SK-N-SH (cell line): ENCODE measurements around the gene RMND1. TPM values are rescaled to one million over a fixed set of nuclear protein-coding genes. Genes with fewer than 3 reads are reported as not detected.
A peak's percentile ranks its signal among the peaks of the same experiment; 100 is the strongest.

Experiments used
- CTCF ChIA-PET: fragments of 300-600, 350-600 bp; formaldehyde crosslinking; extraction: SDS; loops from one replicate; lab custom pipeline; 2021; lab: Yijun Ruan, JAX
- POLR2A ChIA-PET: fragments of 350-600 bp; sonication (Branson Sonifier 250); formaldehyde crosslinking; extraction: SDS; loops from one replicate; lab custom pipeline; 2020; ENCODE audit warnings: antibody characterized with exemption, inconsistent platforms; lab: Yijun Ruan, JAX
- DNase-seq: peaks from one replicate; pipeline ENCODE4 v3.0.0; 2012
- H2AFZ ChIP-seq: fragments of 200-600 bp; sonication (generic); 2 replicates; pipeline ENCODE4 v1.8.1; 2016; ENCODE audit warnings: antibody characterized with exemption, mild to moderate bottlenecking, low read depth
- H3F3A ChIP-seq: fragments of 200-600 bp; sonication (generic); replicated peaks from 2 replicates; pipeline ENCODE3; 2016; ENCODE audit warnings: antibody characterized with exemption, mild to moderate bottlenecking; ENCODE audit not compliant: insufficient read depth
- H3K27ac ChIP-seq, 2 experiments: fragments of 200-500 bp in 1 of 2; fragments of 200-600 bp in 1 of 2; sonication (Bioruptor generic) in 1 of 2; sonication (generic), shearing (Covaris generic) in 1 of 2; 2 replicates each; pipeline versions ENCODE4 v1.5.1 to v1.6.1; 2014 to 2016; ENCODE audit warnings: low read depth in 2 of 2, inconsistent platforms in 1 of 2, low read length in 1 of 2, mild to moderate bottlenecking in 1 of 2, mixed read lengths in 1 of 2
- H3K27me3 ChIP-seq: fragments of 200-600 bp; sonication (generic), shearing (Covaris generic); 2 replicates; pipeline ENCODE4 v1.6.1; 2016; ENCODE audit warnings: mixed run types; ENCODE audit not compliant: insufficient read depth
- H3K36me3 ChIP-seq, 2 experiments: fragments of 200-500 bp in 1 of 2; fragments of 200-600 bp in 1 of 2; sonication (Bioruptor generic) in 1 of 2; sonication (generic) in 1 of 2; replicated peaks in 1 of 2; 2 replicates each; pipeline versions ENCODE3 to v1.5.1; 2014 to 2016; ENCODE audit warnings: low read length in 1 of 2, mild to moderate bottlenecking in 1 of 2; ENCODE audit not compliant: insufficient read depth in 2 of 2, control insufficient read depth in 1 of 2
- H3K4me1 ChIP-seq, 2 experiments: fragments of 200-500 bp in 1 of 2; fragments of 200-600 bp in 1 of 2; sonication (Bioruptor generic) in 1 of 2; sonication (generic), shearing (Covaris generic) in 1 of 2; 2 replicates each; pipeline versions ENCODE4 v1.5.1 to v1.6.1; 2014 to 2016; ENCODE audit warnings: low read depth in 1 of 2, low read length in 1 of 2, mixed run types in 1 of 2; ENCODE audit not compliant: insufficient read depth in 2 of 2, control insufficient read depth in 1 of 2
- H3K4me2 ChIP-seq: fragments of 200-600 bp; sonication (generic), shearing (Covaris generic); 2 replicates; pipeline ENCODE4 v1.6.1; 2017; ENCODE audit warnings: mixed run types
- H3K4me3 ChIP-seq, 2 experiments: fragments of 200-500 bp in 1 of 2; fragments of 200-600 bp in 1 of 2; sonication (Bioruptor generic) in 1 of 2; sonication (generic), shearing (Covaris generic) in 1 of 2; 2 replicates each; pipeline versions ENCODE4 v1.5.1 to v1.8.1; 2014 to 2016; ENCODE audit warnings: low read depth in 2 of 2, inconsistent platforms in 1 of 2, low read length in 1 of 2, mild to moderate bottlenecking in 1 of 2, mixed read lengths in 1 of 2, moderate library complexity in 1 of 2
- H3K79me2 ChIP-seq: fragments of 200-600 bp; sonication (generic); 2 replicates; pipeline ENCODE4 v1.8.1; 2017; ENCODE audit warnings: mild to moderate bottlenecking; ENCODE audit not compliant: insufficient read depth
- H3K9ac ChIP-seq: fragments of 200-600 bp; sonication (generic); 2 replicates; pipeline ENCODE4 v1.6.1; 2017; ENCODE audit warnings: mixed run types
- H3K9me2 ChIP-seq: fragments of 200-600 bp; sonication (generic); 2 replicates; pipeline ENCODE4 v1.6.1; 2017; ENCODE audit warnings: mixed run types
- H3K9me3 ChIP-seq: fragments of 200-600 bp; sonication (generic); 2 replicates; pipeline ENCODE4 v1.6.1; 2017; ENCODE audit warnings: mixed run types, mild to moderate bottlenecking, moderate library complexity
- H4K20me1 ChIP-seq: fragments of 200-600 bp; sonication (generic); 2 replicates; pipeline ENCODE4 v1.6.1; 2017; ENCODE audit warnings: mild to moderate bottlenecking, mixed run types; ENCODE audit not compliant: insufficient read depth
- EZH2phosphoT487 ChIP-seq: fragments of 200-600 bp; sonication (generic); IDR thresholded peaks from 2 replicates; pipeline ENCODE4 v1.6.1; 2017; ENCODE audit warnings: low read depth, mixed run types, mild to moderate bottlenecking, antibody characterized with exemption, moderate library complexity, borderline replicate concordance
- FOXJ3 ChIP-seq: sonication (generic); formaldehyde crosslinking; IDR thresholded peaks from 2 replicates; pipeline ENCODE4 v1.5.1; 2020; ENCODE audit warnings: mild to moderate bottlenecking, missing genetic modification reagents
- FOXM1 ChIP-seq: IDR thresholded peaks from 2 replicates; pipeline ENCODE4 v1.4.0; 2012; ENCODE audit warnings: low read depth, mild to moderate bottlenecking
- MAX ChIP-seq: IDR thresholded peaks from 2 replicates; pipeline ENCODE4 v1.4.0; 2012; ENCODE audit warnings: low read depth
- MXI1 ChIP-seq: IDR thresholded peaks from 2 replicates; pipeline ENCODE4 v1.6.1; 2012; ENCODE audit warnings: mild to moderate bottlenecking, low read depth, low read length, improper control_type of control experiment
- PBX3 ChIP-seq: IDR thresholded peaks from 2 replicates; pipeline ENCODE4; 2012
- POLR2AphosphoS5 ChIP-seq: IDR thresholded peaks from 2 replicates; pipeline ENCODE4 v1.6.1; 2012; ENCODE audit warnings: low read depth, low read length
- RAD21 ChIP-seq: IDR thresholded peaks from 2 replicates; pipeline ENCODE4 v1.6.1; 2012; ENCODE audit warnings: mild to moderate bottlenecking, low read length
- RCOR1 ChIP-seq: fragments of 150-350 bp; IDR thresholded peaks from 2 replicates; pipeline ENCODE4 v1.6.1; 2017; ENCODE audit warnings: antibody characterized with exemption, low read length
- SIN3A ChIP-seq: IDR thresholded peaks from 2 replicates; pipeline ENCODE4 v1.6.1; 2012; ENCODE audit warnings: low read depth, mild to moderate bottlenecking, low read length, moderate library complexity, borderline replicate concordance
- SMC3 ChIP-seq: IDR thresholded peaks from 2 replicates; pipeline ENCODE4 v1.6.1; 2012; ENCODE audit warnings: low read depth, low read length, improper control_type of control experiment
- TCF12 ChIP-seq: IDR thresholded peaks from 2 replicates; pipeline ENCODE4 v1.4.0; 2012
- TEAD4 ChIP-seq: IDR thresholded peaks from 2 replicates; pipeline ENCODE4 v1.4.0; 2012; ENCODE audit warnings: mild to moderate bottlenecking, borderline replicate concordance; ENCODE audit not compliant: insufficient read depth
- USF1 ChIP-seq: IDR thresholded peaks from 2 replicates; pipeline ENCODE4 v1.4.0; 2012; ENCODE audit warnings: low read depth, borderline replicate concordance
- USF2 ChIP-seq: fragments of 150-350 bp; IDR thresholded peaks from 2 replicates; pipeline ENCODE4 v1.6.1; 2017; ENCODE audit warnings: antibody characterized with exemption, low read length, low read depth, borderline replicate concordance
- YY1 ChIP-seq: IDR thresholded peaks from 2 replicates; pipeline ENCODE4 v1.4.0; 2012; ENCODE audit warnings: low read depth, mild to moderate bottlenecking
- WGBS: methylation state at CpG from one replicate; pipeline ENCODE4 v1.1.6; 2017; ENCODE audit warnings: low lambda C conversion rate; 5-methylcytosine and 5-hydroxymethylcytosine counted together
- polyA plus RNA-seq, 3 experiments: library from polyadenylated mRNA; depleted of rRNA; stranded (reverse); fragments of >200 nt; gene quantifications; 2 replicates each; pipeline ENCODE4 v1.2.3, GENCODE V29; 2012

Gene RMND1
- polyA plus RNA-seq, 1 of the 3 experiments (the other 2 are of a cell fraction), result 14.8 TPM

GRCh38 chr6:151392427-151392826 is 59.5 kb downstream of the RMND1 start:
- no peak for TF ChIP-seq RCOR1
- TF ChIP-seq EZH2phosphoT487, result no peak
- TF ChIP-seq USF2, result no peak
- no peak for TF ChIP-seq MAX
- no peak for TF ChIP-seq TCF12
- no peak for TF ChIP-seq SMC3
- no peak for TF ChIP-seq YY1
- no peak for TF ChIP-seq PBX3
- TF ChIP-seq TEAD4, result no peak
- DNase-seq, result no peak
- Histone ChIP-seq H3K79me2 (peaks cover 83% of the 10 kb centered on the region), H3K36me3 (peaks cover 5 to 21% of the 10 kb centered on the region in 2 experiments), H3K4me2 (peak overlapping the region; percentile 97), H3K4me1 (peaks cover 22 to 28% of the 10 kb centered on the region in 2 experiments), H2AFZ (no peak overlapping the region), H3F3A (peaks cover 25% of the 10 kb centered on the region), H3K9ac (peak overlapping the region; percentile 95), H3K27ac (peak overlapping the region; percentile 98 to 99), H3K27me3 (no peaks in the 10 kb centered on the region), H3K9me2 (no peaks in the 10 kb centered on the region), H4K20me1 (peaks cover 58% of the 10 kb centered on the region), H3K4me3 (peak overlapping the region; percentile 76 to 92), H3K9me3 (no peaks in the 10 kb centered on the region; the same call in 1 of the 2 replicates)
- 3% methylated on average over 3 of the region's 3 CpGs for WGBS
- CTCF ChIA-PET, result interaction anchor here (1.0 kb wide), 1 partner anchor 13 kb away, joined by 7 read pairs; no protein-coding TSS in a partner anchor
- POLR2A ChIA-PET, result no interaction called here

- Histone ChIP-seq H3K27ac (peak within 1 kb of the TSS; percentile 98 to 99), H4K20me1 (peaks cover 51% of the 10 kb centered on the region), H3K4me2 (peak within 1 kb of the TSS; percentile 97), H3K9me2 (no peaks in the 10 kb centered on the region), H2AFZ (no peak within 1 kb of the TSS), H3K4me1 (peaks cover 25 to 31% of the 10 kb centered on the region in 2 experiments), H3F3A (peaks cover 25% of the 10 kb centered on the region), H3K36me3 (peaks cover 4 to 21% of the 10 kb centered on the region in 2 experiments), H3K4me3 (peak within 1 kb of the TSS; percentile 76 to 92), H3K27me3 (no peaks in the 10 kb centered on the region), H3K9me3 (no peaks in the 10 kb centered on the region; the same call in 1 of the 2 replicates)
- POLR2A ChIA-PET, result interaction anchor here (1.7 kb wide), 1 partner anchor 60 kb away, joined by 10 read pairs; the partner anchor contains the start of gene RMND1
- CTCF ChIA-PET, result interaction anchor here (2.6 kb wide), 1 partner anchor 14 kb away, joined by 9 read pairs; no protein-coding TSS in a partner anchor
- DNase-seq, result peak; percentile 84
- WGBS, result under 1% methylated on average over 15 of the region's 57 CpGs
- TF ChIP-seq FOXM1 (no peak), SIN3A (0 out of 2 replicates have a peak, but pooled peaks have one; percentile 36), USF1 (peak; percentile 69; the same call in 1 of the 2 replicates), FOXJ3 (CRISPR knock-in tag) (0 out of 2 replicates have a peak, but pooled peaks have one; percentile 29), POLR2AphosphoS5 (peak; percentile 24; the same call in 1 of the 2 replicates), MAX (peak; percentile 56; the same call in 1 of the 2 replicates), MXI1 (peak; percentile 84), RAD21 (no peak)
- TF ChIP-seq, all 33 proteins: peak for 6
- peaks cover 80% of the 10 kb centered on the region for H3K79me2 ChIP-seq
- peak within 1 kb of the TSS; percentile 95 for H3K9ac ChIP-seq
Observed at GRCh38 chr6:151391471-151392413, 60.2 kb downstream of the RMND1 start, which contains the start of gene ZBTB2. TSS of gene ZBTB2 (minus strand) at chr6:151391559. CDS start at chr6:151373637, 17,922 bp downstream.
